Activated CD8-positive, alpha-beta memory T cell treated with anti-CD3 and anti-CD28 coated beads, Interleukin-2, amount 50 U/mL, for 1 hour (primary cell): Measurements from ENCODE around the gene LYST.

ENCODE experiments used
- DNase-seq: peaks from one replicate; pipeline ENCODE4 v3.0.0-alpha.2; 2020; ENCODE audit errors: extremely low read depth

Gene LYST

GRCh38 chr1:235888119-235888643, 21.5 kb upstream of the LYST start:
- DNase-seq = peak; percentile 20

DNA sequence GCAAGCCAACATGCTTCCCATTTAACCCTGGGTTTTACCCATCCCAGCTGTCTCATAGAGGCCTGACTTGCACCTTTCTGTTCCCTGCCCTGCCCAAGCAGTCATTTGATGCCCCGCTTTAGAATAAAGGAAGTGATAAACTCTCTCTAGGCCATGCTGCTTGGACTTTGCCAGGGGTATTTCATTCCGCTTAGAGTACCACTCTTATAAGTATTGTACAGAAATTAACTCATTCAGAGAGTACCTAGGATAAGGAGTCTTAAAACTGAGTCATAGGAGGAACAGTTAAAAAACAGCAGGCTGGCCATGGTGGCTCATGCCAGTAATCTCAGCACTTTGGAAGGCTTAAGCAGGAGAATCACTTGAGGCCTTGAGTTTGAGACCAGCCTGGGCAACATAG, 21.0 kb upstream of the LYST start:
- no peak for DNase-seq

GRCh38 chr1:235885655-235886262, 19.1 kb upstream of the LYST start:
- DNase-seq = no peak

DNA sequence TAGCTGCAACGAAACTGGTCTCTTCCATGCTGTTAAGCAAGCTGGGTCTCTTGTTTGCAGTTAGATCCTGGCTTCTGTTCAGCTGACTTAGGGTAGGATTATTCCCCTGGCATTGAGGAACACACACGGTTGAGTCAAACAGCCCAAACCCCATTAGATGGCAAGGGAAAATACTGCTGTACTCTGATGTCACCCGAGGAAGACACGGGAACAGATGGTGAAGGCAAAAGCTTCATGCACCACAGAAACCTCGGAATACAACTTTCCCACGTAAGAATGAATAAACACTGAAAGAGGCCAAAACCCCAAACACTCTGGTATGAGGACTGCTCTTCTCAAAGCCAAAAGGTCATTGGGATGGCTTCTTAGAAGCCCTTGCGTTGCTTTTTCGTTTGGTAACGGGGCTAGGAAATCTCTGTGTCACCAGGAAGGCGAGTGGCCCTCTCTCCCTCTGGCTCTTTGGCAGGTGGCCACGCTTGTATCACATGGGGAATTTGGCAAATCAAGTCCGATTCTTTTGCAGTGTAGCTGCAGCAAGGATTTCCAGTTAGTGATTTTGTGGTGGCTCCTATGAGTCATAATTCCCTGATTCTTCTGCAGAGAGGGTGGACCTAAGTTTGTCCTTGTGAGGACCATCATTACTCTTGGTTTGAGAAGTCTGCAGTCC, 16.7 kb upstream of the LYST start:
- DNase-seq = no peak

GRCh38 chr1:235882816-235883215, 16.1 kb upstream of the LYST start:
- no peak for DNase-seq

GRCh38 chr1:235881930-235882700, 15.4 kb upstream of the LYST start:
- no peak for DNase-seq

DNA sequence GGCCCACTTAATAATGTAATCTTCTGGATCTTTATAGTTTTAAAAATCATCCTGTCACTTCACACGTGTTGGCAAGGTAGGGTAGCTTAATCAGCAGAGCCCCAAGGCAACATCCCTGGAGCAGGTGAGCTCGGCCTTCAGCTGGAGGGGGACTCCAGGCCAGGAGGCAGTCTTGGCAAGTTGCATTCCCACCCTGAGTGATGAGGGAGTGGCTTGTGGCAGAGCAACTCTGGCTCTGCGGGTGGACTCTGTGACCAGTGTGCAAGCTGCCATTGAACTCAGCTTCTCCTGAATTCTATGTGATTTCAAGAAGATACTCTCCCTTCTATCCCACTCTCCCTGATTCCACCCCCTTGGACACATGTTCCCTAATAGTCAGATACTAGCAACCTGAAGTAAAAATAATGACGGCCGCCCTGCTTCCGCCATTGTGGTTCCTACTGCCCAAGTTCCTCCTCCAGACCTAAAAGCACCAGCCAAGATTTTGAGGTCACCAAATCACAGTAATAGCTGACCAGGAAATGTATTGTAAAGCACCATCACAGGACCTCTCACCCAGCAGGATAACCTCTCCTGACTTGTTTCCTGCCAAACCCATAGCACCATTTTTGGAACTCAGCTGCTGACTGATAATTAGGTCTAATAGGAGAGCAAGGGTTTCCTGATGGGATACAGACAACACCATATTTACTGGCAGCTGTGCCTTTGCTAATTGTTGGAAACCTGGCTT, 11.5 kb upstream of the LYST start:
- DNase-seq = no peak

GRCh38 chr1:235876402-235876841, 9.7 kb upstream of the LYST start:
- DNase-seq = no peak

- no peak for DNase-seq
Measured at GRCh38 chr1:235875036-235875597, 8.4 kb upstream of the LYST start.

- no peak for DNase-seq
Measured at GRCh38 chr1:235874261-235874660, 7.6 kb upstream of the LYST start.

- DNase-seq = no peak
Measured at GRCh38 chr1:235873571-235873970, 6.9 kb upstream of the LYST start.

DNA sequence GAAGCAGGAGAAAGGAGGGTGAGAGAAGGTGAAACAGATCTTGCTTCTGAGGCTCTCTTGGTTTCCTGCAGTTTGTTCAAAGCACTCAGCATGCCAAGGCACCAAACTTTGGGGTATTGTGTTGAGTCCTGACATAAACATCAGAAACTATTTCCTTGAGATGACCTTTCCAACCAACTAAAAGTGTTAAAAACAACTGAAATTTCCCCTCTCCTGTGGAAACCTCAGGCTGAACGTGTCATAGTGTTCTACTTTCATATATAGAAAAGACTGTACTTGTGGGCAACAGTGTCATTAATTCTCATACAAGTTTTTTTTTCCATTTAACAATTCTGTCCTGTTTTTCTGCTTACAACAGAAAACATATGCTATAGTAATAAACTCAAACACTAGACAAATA, 6.3 kb upstream of the LYST start:
- no peak for DNase-seq

GRCh38 chr1:235872270-235872669, 5.6 kb upstream of the LYST start:
- no peak for DNase-seq

DNA sequence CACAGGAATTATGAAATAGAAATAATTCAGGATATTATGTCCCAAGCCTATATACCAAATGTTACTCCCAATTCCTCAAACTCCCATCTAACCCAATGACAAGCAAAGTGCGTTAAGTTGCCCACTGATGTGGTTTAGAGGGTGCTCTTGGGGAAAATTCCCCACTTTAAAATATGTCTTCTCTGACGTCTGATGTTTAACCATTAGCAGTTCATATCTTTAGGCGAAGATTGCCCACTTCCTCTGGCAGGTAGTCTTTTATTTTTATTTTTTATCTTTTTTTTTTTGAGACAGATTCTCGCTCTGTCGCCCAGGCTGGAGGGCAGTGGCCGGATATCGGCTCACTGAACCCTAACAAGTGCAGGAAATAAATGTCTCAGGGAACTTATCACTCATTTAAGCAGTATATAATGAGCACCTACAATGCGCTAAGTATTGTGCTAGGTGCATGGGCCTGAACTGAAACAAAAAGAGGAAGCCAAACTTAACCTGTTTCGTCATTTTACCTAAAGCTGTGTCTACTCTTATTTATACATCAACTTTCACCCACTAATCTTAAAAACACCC, 1.3 kb upstream of the LYST start:
- peak; percentile 39 for DNase-seq

GRCh38 chr1:235866913-235867845, 473 bp upstream of the LYST start:
- peak; percentile 90 for DNase-seq

GRCh38 chr1:235865565-235866204, 1.0 kb downstream of the LYST start:
- no peak for DNase-seq

DNA sequence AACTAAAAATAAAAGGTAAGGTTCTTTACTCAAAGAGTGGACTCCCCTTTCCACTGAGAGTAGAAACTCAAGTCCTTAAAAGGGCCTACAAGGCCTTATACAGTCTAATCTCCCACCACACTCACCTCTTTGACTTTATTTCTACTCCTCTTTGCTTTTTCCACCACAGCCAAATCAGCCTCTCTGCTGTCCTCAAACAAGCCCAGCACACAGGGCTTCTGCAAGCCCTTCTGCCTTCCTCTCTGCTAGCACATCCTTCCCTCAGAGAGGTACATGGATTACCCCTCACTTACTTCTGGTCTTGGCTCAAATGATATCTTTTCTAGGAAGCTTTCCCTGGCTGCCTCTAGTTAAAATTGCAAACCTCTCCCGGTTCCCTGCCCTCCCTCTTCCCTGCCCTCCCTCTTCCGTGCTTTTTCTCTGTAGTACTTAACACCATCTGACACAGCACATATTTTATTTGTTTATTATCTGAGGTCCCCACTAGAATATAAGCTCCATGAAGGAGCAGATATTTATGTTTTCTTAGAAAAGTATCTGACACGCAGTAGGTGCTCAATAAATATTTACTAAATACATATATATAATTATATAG, 1.7 kb downstream of the LYST start:
- DNase-seq = no peak

GRCh38 chr1:235864469-235864868, 2.2 kb downstream of the LYST start:
- no peak for DNase-seq

DNA sequence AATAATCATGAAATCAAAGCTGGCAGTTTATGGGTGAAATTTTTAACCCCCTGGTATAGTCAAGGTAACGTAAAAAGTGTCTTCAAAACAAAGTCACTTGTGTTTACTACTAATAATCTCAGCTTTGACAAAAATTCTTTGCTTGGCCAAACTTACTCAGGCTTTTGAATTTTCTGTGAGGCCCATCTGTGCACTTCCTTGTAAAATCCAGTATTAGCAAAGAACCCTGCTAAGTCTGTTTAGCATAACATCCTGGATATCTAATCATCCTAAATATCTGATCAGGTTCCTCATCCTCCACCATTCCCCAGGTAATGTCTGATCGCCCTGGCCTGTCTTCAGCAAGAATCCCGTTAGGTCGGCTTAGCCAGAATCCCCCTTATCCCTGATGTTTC, 3.0 kb downstream of the LYST start:
- no peak for DNase-seq
